HG03521 (cell line): ENCODE data around the gene COL15A1.

ENCODE experiments used
- ATAC-seq: cut with Tn5 transposase; IDR thresholded peaks from one replicate; pipeline ENCODE4 v1.9.1; 2021; ENCODE audit warnings: mild to moderate bottlenecking, moderate library complexity; ENCODE audit not compliant: unreplicated experiment

Gene COL15A1

GRCh38 chr9:98971168-98971914 is 27.6 kb downstream of the COL15A1 start:
- ATAC-seq: no peak

GRCh38 chr9:98971915-98972223 is 28.2 kb downstream of the COL15A1 start:
- ATAC-seq: no peak

GRCh38 chr9:98972716-98973115 is 29.0 kb downstream of the COL15A1 start:
- ATAC-seq: no peak

GRCh38 chr9:98973171-98973570 is 29.5 kb downstream of the COL15A1 start:
- no peak for ATAC-seq

GRCh38 chr9:98973576-98973975 is 29.9 kb downstream of the COL15A1 start:
- ATAC-seq: no peak

- no peak for ATAC-seq
These were observed 30.4 kb downstream of the COL15A1 start for GRCh38 chr9:98974106-98974505.

GRCh38 chr9:98974554-98974953 is 30.8 kb downstream of the COL15A1 start:
- no peak for ATAC-seq

GRCh38 chr9:98974994-98975712 is 31.4 kb downstream of the COL15A1 start:
- ATAC-seq: peak; percentile 85

GRCh38 chr9:98975838-98976237 is 32.1 kb downstream of the COL15A1 start:
- no peak for ATAC-seq

- no peak for ATAC-seq
These were observed 33.6 kb downstream of the COL15A1 start for GRCh38 chr9:98977246-98977714.

GRCh38 chr9:98977813-98978212 is 34.1 kb downstream of the COL15A1 start:
- ATAC-seq: no peak

- no peak for ATAC-seq
These were observed 34.5 kb downstream of the COL15A1 start for GRCh38 chr9:98978231-98978681.

GRCh38 chr9:98980291-98980690 is 36.6 kb downstream of the COL15A1 start:
- ATAC-seq: no peak

- ATAC-seq: no peak
These were observed 39.9 kb downstream of the COL15A1 start for GRCh38 chr9:98983295-98984268.

GRCh38 chr9:98985596-98985995 is 41.9 kb downstream of the COL15A1 start:
- ATAC-seq: no peak

GRCh38 chr9:98986866-98987651 is 43.4 kb downstream of the COL15A1 start:
- no peak for ATAC-seq

GRCh38 chr9:98989036-98990000 is 45.6 kb downstream of the COL15A1 start:
- no peak for ATAC-seq

GRCh38 chr9:98990181-98990870 is 46.6 kb downstream of the COL15A1 start:
- no peak for ATAC-seq
